Epidermal melanocyte (primary cell): Measurements from ENCODE around the gene SLC39A8.

Experiments
- DNase-seq: peaks from one replicate; pipeline ENCODE4 v3.0.0; 2011; ENCODE audit warnings: low spot score; ENCODE audit not compliant: insufficient read length

SLC39A8 gene

GRCh38 chr4:102234243-102234838 is 110.9 kb downstream of the SLC39A8 start:
- no peak for DNase-seq

GRCh38 chr4:102230194-102230593 is 115.1 kb downstream of the SLC39A8 start:
- no peak for DNase-seq

GRCh38 chr4:102227388-102227787 is 117.9 kb downstream of the SLC39A8 start:
- no peak for DNase-seq

GRCh38 chr4:102223461-102223860 is 121.8 kb downstream of the SLC39A8 start:
- DNase-seq, result no peak

- no peak for DNase-seq
Observed at GRCh38 chr4:102222838-102223409, 122.4 kb downstream of the SLC39A8 start.

- DNase-seq, result no peak
Observed at GRCh38 chr4:102219129-102219528, 126.2 kb downstream of the SLC39A8 start.

GRCh38 chr4:102218656-102219055 is 126.6 kb downstream of the SLC39A8 start:
- no peak for DNase-seq

GRCh38 chr4:102217775-102218355 is 127.4 kb downstream of the SLC39A8 start:
- no peak for DNase-seq

GRCh38 chr4:102217345-102217744 is 127.9 kb downstream of the SLC39A8 start:
- DNase-seq, result peak; percentile 29

GRCh38 chr4:102216666-102217065 is 128.6 kb downstream of the SLC39A8 start:
- no peak for DNase-seq

- DNase-seq, result no peak
Observed at GRCh38 chr4:102213031-102213430, 132.3 kb downstream of the SLC39A8 start.
